ENCODE measurements around the gene LEPR.
"Not testable (repeated sequence)": the region's sequence is repeated elsewhere in the genome, so short reads cannot be mapped to it uniquely, and the experiment has no call there.

The LEPR gene

GRCh38 chr1:65420590-65421350 lies at the start of gene LEPR, which contains the start of gene LEPROT:
Gene LEPR, plus strand, starts transcription at chr1:65420668. Its CDS starts 144,898 bp downstream, at chr1:65565566.
Gene LEPROT, plus strand, starts transcription at chr1:65420668. Its CDS starts 57 bp downstream, at chr1:65420725.
- no peak for DNase-seq

- DNase-seq: no peak
Measured at GRCh38 chr1:65371544-65371943, 48.9 kb upstream of the LEPR start.

- no peak for DNase-seq
Measured at GRCh38 chr1:65372557-65372956, 47.9 kb upstream of the LEPR start.

GRCh38 chr1:65377496-65378246 lies 42.8 kb upstream of the LEPR start:
- no peak for DNase-seq

GRCh38 chr1:65378247-65378946 lies 42.1 kb upstream of the LEPR start:
- no peak for DNase-seq

GRCh38 chr1:65384426-65384825 lies 36.0 kb upstream of the LEPR start:
- not testable (repeated sequence) for DNase-seq

GRCh38 chr1:65386439-65386838 lies 34.0 kb upstream of the LEPR start:
- DNase-seq: no peak

GRCh38 chr1:65387821-65388220 lies 32.6 kb upstream of the LEPR start:
- DNase-seq: no peak

- no peak for DNase-seq
Measured at GRCh38 chr1:65388908-65389695, 31.4 kb upstream of the LEPR start.

GRCh38 chr1:65392497-65392896 lies 28.0 kb upstream of the LEPR start:
- no peak for DNase-seq

- DNase-seq: peak; percentile 21
Measured at GRCh38 chr1:65393347-65393746, 27.1 kb upstream of the LEPR start.

- no peak for DNase-seq
Measured at GRCh38 chr1:65393928-65394327, 26.5 kb upstream of the LEPR start.

GRCh38 chr1:65395887-65396612 lies 24.4 kb upstream of the LEPR start:
- DNase-seq: no peak

GRCh38 chr1:65398083-65398482 lies 22.4 kb upstream of the LEPR start:
- DNase-seq: no peak

GRCh38 chr1:65399003-65399402 lies 21.5 kb upstream of the LEPR start:
- DNase-seq: no peak

GRCh38 chr1:65401612-65402011 lies 18.9 kb upstream of the LEPR start:
- DNase-seq: no peak

GRCh38 chr1:65404941-65405340 lies 15.5 kb upstream of the LEPR start:
- DNase-seq: no peak

- DNase-seq: no peak
Measured at GRCh38 chr1:65407877-65408276, 12.6 kb upstream of the LEPR start.

- DNase-seq: no peak
Measured at GRCh38 chr1:65409314-65409713, 11.2 kb upstream of the LEPR start.

- DNase-seq: no peak
Measured at GRCh38 chr1:65409816-65410326, 10.6 kb upstream of the LEPR start.

- no peak for DNase-seq
Measured at GRCh38 chr1:65412256-65412983, 8.0 kb upstream of the LEPR start.

Data from activated CD4-positive, alpha-beta T cell treated with anti-CD3 and anti-CD28 coated beads for 48 hours (primary cell).